HL-60 (cell line): ENCODE data around the gene KRT81.

Source experiments
- DNase-seq, 2 experiments: peaks; one replicate each; pipeline ENCODE4 v3.0.0-alpha.2; 2010 to 2020; ENCODE audit warnings: low read depth in 1 of 2, low spot score in 1 of 2
- H3K27ac ChIP-seq: fragments of 250-450 bp; sonication (Bioruptor Pico); replicated peaks from 2 replicates; pipeline ENCODE4 v1.5.1; 2020; ENCODE audit warnings: mild to moderate bottlenecking, moderate library complexity
- H3K27me3 ChIP-seq: fragments of 250-450 bp; sonication (Bioruptor Pico); 2 replicates; pipeline ENCODE4 v1.5.1; 2021; ENCODE audit warnings: mild to moderate bottlenecking, moderate library complexity; ENCODE audit not compliant: insufficient read depth, poor library complexity, severe bottlenecking
- H3K4me3 ChIP-seq: replicated peaks from 2 replicates; pipeline ENCODE4 v1.5.1; 2011; ENCODE audit warnings: mild to moderate bottlenecking, control low read depth, low read length; ENCODE audit not compliant: insufficient read depth
- CTCF ChIP-seq: IDR thresholded peaks from one replicate; pipeline ENCODE4 v1.5.1; 2011; ENCODE audit warnings: low read length, control low read depth, inconsistent platforms; ENCODE audit not compliant: insufficient read depth
- GABPA ChIP-seq: IDR thresholded peaks from 2 replicates; pipeline ENCODE4 v1.6.1; 2012; ENCODE audit warnings: low read depth
- POLR2AphosphoS5 ChIP-seq: IDR thresholded peaks from 2 replicates; pipeline ENCODE4 v1.6.1; 2012; ENCODE audit warnings: low read depth
- SPI1 ChIP-seq: IDR thresholded peaks from 2 replicates; pipeline ENCODE4 v1.6.1; 2012; ENCODE audit warnings: low read depth, mild to moderate bottlenecking, borderline replicate concordance
- TF ChIP-seq, protein P1 (sequence below): IDR thresholded peaks from 2 replicates; pipeline ENCODE4 v1.6.1; 2012; ENCODE audit warnings: low read depth; ENCODE audit not compliant: insufficient replicate concordance

Gene KRT81

DNA sequence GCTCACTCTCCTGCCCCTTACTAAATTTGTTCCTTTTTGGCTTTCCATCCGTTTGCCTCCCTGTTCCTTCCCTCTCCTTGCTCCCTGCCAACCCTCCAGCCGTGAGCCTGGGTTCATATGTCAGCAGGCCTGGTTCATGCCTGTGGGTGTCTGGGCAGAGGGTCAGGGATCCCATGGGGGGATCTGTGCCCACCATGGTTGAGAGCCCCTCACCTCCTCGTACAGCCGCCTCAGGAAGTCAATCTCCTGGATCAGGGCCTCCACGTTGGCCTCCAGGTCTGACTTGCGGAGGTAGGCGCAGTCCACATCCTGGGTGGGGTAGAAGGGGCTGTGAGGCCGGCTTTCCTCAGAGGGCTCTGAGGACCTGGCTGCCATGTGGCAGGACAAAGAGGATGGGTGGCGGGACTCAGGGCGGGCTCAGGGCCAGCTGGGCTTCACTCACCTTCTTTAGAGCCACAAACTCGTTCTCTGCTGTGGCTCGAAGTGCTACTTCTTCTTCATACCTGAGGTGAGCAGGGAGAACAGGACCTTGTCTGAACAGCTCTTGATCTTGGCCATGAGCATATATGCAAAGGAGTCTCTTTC lies 26.2 kb upstream of the KRT81 start:
- no peak for DNase-seq
- Histone ChIP-seq H3K27me3 (peaks cover 11% of the 10 kb centered on the region), H3K4me3 (no peak overlapping the region), H3K27ac (no peak overlapping the region)
- TF ChIP-seq POLR2AphosphoS5: no peak
- TF ChIP-seq SPI1: no peak
- TF ChIP-seq GABPA: no peak
- no peak for TF ChIP-seq CTCF
- TF ChIP-seq, protein P1, sequence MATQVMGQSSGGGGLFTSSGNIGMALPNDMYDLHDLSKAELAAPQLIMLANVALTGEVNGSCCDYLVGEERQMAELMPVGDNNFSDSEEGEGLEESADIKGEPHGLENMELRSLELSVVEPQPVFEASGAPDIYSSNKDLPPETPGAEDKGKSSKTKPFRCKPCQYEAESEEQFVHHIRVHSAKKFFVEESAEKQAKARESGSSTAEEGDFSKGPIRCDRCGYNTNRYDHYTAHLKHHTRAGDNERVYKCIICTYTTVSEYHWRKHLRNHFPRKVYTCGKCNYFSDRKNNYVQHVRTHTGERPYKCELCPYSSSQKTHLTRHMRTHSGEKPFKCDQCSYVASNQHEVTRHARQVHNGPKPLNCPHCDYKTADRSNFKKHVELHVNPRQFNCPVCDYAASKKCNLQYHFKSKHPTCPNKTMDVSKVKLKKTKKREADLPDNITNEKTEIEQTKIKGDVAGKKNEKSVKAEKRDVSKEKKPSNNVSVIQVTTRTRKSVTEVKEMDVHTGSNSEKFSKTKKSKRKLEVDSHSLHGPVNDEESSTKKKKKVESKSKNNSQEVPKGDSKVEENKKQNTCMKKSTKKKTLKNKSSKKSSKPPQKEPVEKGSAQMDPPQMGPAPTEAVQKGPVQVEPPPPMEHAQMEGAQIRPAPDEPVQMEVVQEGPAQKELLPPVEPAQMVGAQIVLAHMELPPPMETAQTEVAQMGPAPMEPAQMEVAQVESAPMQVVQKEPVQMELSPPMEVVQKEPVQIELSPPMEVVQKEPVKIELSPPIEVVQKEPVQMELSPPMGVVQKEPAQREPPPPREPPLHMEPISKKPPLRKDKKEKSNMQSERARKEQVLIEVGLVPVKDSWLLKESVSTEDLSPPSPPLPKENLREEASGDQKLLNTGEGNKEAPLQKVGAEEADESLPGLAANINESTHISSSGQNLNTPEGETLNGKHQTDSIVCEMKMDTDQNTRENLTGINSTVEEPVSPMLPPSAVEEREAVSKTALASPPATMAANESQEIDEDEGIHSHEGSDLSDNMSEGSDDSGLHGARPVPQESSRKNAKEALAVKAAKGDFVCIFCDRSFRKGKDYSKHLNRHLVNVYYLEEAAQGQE: no peak

DNA sequence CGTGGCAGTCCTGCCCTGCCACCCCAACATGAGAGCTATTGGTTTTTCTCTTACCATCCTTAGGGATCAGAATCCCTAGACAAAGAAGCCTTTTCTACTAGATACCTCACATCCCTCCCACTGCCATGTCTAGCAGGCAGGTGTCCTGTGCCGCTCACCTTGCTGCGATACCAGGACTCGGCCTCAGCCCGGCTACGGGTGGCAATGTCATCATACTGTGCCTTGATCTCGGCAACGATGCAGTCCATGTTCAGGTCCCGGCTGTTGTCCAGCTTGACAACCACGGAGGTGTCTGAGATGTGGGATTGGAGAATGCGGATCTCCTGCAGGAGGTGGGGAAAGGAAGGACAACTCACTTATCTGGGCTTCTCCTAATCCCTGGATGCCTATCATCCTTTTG lies 25.4 kb upstream of the KRT81 start:
- DNase-seq: no peak
- no peak for TF ChIP-seq SPI1
- TF ChIP-seq CTCF: no peak
- TF ChIP-seq, protein P1: no peak
- no peak for TF ChIP-seq GABPA
- TF ChIP-seq POLR2AphosphoS5: no peak
- no peak overlapping the region for H3K27ac ChIP-seq
- no peak overlapping the region for H3K4me3 ChIP-seq
- H3K27me3 ChIP-seq: peaks cover 12% of the 10 kb centered on the region

- TF ChIP-seq CTCF (no peak), SPI1 (no peak)
- TF ChIP-seq, protein P1: no peak
- DNase-seq: no peak
- no peak overlapping the region for H3K27ac ChIP-seq
- no peak overlapping the region for H3K4me3 ChIP-seq
- peaks cover 10% of the 10 kb centered on the region for H3K27me3 ChIP-seq
Measured at GRCh38 chr12:52316290-52316689, 25.0 kb upstream of the KRT81 start.
